Type B pancreatic cell (in vitro differentiated cells): ENCODE results near the gene ARHGEF10L. TPM values are rescaled to one million over a fixed set of nuclear protein-coding genes. Genes with fewer than 3 reads are reported as not detected.
A peak's percentile ranks its signal among the peaks of the same experiment; 100 is the strongest.

ENCODE experiments used
- DNase-seq: peaks from one replicate; pipeline ENCODE4 v3.0.0; 2021; ENCODE audit warnings: mixed read lengths; ENCODE audit not compliant: unreplicated experiment; ENCODE audit errors: extremely low spot score
- H3K27ac Mint-ChIP-seq: 2 replicates; pipeline ENCODE4 v1.8.0; 2021; ENCODE audit warnings: mild to moderate bottlenecking, mixed read lengths
- H3K27me3 Mint-ChIP-seq: 2 replicates; pipeline ENCODE4 v1.8.0; 2021; ENCODE audit warnings: mixed read lengths
- H3K36me3 Mint-ChIP-seq: 2 replicates; pipeline ENCODE4 v1.8.0; 2021; ENCODE audit warnings: mixed read lengths
- H3K4me1 Mint-ChIP-seq: one replicate; pipeline ENCODE4 v1.8.0; 2021; ENCODE audit warnings: mixed read lengths; ENCODE audit not compliant: unreplicated experiment
- H3K4me3 Mint-ChIP-seq: 2 replicates; pipeline ENCODE4 v1.8.0; 2021; ENCODE audit warnings: mild to moderate bottlenecking, mixed read lengths
- H3K9me3 Mint-ChIP-seq: 2 replicates; pipeline ENCODE4 v1.8.0; 2021; ENCODE audit warnings: mixed read lengths
- total RNA-seq: library from RNA; stranded (reverse); gene quantifications from 2 replicates; pipeline ENCODE4 v1.2.1, GENCODE V29; 2021; ENCODE audit warnings: low replicate concordance
- TF ChIP-seq, protein P1 (sequence below): fragments of 200-600 bp; sonication (generic); conservative IDR thresholded peaks from 2 replicates; pipeline ENCODE4 v1.5.0; 2021; ENCODE audit warnings: antibody characterized with exemption, mild to moderate bottlenecking

ARHGEF10L gene
- total RNA-seq, 1 donor from 2014 or later, result 36.0 TPM

DNA sequence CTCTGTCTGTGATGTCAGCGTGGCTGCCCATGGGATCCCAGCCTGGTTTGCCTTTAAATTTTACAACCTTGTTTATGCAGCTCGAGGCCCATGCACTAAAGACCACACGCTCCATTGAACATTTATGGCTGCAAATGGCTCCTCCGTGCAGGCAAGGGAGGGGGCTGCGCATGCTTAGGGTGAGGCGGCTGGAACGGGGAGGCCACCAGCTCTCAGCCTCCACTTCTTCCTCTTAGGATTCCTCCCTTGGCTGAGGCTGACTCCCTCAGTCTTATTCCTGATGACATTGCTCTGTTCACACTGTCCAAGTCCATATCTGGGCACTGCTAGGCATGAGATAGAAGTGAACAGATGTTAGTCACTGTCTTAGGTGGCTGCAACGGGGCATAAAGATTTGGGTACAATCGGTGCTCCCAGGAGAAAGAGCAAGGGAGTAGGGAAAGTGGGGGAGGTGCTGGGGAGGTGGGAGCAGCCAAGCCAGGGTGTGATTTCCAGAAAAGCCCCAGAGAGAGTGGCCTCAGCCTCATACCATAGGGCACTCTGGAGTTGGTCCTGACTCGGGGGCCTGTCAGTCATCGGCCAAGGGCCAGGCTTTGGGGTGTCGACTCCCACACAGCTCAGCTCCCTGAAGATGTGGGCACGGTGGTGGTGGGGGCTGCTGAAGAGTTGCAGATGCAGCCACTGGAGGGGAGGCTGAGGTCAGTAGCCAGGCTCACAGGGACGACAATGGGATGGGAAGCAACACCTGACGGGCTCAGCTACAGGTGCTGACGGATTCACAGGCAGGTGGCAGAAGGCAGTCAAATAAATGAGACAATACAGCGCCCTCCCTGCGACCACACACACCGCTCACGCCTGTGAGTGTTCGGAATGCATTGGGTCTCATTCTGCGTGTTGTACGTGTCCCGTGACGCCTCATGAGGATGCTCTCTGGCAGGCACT is 178.4 kb downstream of the ARHGEF10L start:
- Mint-ChIP-seq H3K27ac (no peak overlapping the region), H3K27me3 (peaks cover 16% of the 10 kb centered on the region)
- TF ChIP-seq, protein P1, sequence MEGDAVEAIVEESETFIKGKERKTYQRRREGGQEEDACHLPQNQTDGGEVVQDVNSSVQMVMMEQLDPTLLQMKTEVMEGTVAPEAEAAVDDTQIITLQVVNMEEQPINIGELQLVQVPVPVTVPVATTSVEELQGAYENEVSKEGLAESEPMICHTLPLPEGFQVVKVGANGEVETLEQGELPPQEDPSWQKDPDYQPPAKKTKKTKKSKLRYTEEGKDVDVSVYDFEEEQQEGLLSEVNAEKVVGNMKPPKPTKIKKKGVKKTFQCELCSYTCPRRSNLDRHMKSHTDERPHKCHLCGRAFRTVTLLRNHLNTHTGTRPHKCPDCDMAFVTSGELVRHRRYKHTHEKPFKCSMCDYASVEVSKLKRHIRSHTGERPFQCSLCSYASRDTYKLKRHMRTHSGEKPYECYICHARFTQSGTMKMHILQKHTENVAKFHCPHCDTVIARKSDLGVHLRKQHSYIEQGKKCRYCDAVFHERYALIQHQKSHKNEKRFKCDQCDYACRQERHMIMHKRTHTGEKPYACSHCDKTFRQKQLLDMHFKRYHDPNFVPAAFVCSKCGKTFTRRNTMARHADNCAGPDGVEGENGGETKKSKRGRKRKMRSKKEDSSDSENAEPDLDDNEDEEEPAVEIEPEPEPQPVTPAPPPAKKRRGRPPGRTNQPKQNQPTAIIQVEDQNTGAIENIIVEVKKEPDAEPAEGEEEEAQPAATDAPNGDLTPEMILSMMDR, result no peak

DNA sequence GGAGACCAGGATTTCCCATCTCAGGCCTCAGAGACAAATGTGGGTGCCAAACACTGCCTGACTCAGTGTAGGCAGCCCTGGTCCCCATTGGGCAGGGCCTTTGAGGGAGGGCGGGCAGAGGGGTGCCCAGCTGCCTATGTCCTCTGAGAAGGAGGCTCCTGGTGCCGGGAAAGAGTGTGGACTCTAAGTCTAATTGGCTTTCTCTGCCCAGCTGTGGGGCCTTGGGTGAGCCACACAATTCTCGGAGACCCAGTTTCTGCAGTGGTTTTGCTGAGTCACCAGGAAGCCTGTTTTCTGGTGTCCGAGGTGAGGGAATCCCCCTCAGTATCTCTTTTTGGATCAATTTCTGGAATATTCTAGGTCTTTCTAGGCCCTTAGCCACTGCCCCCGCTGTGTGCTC is 180.4 kb downstream of the ARHGEF10L start:
- DNase-seq, result no peak
- H3K27ac Mint-ChIP-seq, result no peak overlapping the region
- TF ChIP-seq, protein P1, result no peak
- H3K36me3 Mint-ChIP-seq, result no peaks in the 10 kb centered on the region
- H3K27me3 Mint-ChIP-seq, result peaks cover 19% of the 10 kb centered on the region
- no peaks in the 10 kb centered on the region for H3K4me1 Mint-ChIP-seq
- no peaks in the 10 kb centered on the region for H3K9me3 Mint-ChIP-seq
- H3K4me3 Mint-ChIP-seq, result no peak overlapping the region

More for the DNA sequence above, 178.4 kb downstream of the ARHGEF10L start:
- no peak for DNase-seq
- no peaks in the 10 kb centered on the region for H3K9me3 Mint-ChIP-seq
- no peaks in the 10 kb centered on the region for H3K36me3 Mint-ChIP-seq
- H3K4me3 Mint-ChIP-seq, result no peak overlapping the region
- peaks cover 5% of the 10 kb centered on the region for H3K4me1 Mint-ChIP-seq

DNA sequence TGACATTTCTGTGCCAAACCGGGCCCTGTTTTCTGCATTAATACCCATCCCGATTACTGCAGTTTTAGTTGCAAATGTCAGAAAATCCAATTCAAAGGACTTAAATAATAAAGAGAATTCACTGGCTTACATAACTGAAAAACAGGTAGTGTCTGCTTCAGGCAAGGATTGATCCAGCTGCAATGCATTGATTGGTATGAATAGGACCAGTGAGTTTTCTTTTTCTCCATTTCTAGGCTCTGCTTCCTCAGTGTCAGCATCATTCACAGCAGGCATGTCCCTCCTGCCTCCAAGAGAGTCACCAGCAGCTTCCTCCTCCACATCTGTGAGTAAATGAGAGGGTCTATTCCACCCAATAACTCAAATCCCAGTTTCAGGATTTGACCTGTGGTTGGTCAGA is 181.9 kb downstream of the ARHGEF10L start:
- TF ChIP-seq, protein P1, result no peak
- Mint-ChIP-seq H3K4me3 (no peak overlapping the region), H3K4me1 (no peaks in the 10 kb centered on the region), H3K36me3 (no peaks in the 10 kb centered on the region), H3K27me3 (peaks cover 16% of the 10 kb centered on the region), H3K9me3 (no peaks in the 10 kb centered on the region), H3K27ac (no peak overlapping the region)
- DNase-seq, result no peak

DNA sequence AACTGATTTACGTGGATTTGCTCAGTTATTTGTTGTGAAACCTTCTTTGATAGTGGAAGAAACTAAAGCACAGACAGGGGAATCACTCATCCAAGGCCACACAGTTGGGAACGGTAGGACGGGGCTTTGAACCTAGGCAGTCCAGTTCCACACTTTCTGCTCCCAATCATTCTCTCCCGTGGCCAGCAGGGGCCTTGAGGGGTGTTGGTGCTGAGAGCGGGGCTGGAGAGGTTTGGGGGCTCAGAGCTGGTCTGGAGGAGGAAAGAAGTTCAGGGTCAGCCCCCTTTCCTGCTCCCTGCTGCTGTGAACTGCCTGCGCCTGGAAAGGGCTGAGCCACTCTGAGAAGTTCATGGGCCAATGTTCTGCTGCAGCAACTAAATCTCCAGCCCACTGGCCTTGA is 184.2 kb downstream of the ARHGEF10L start:
- no peak overlapping the region for H3K27ac Mint-ChIP-seq
- no peaks in the 10 kb centered on the region for H3K4me1 Mint-ChIP-seq
- no peak overlapping the region for H3K4me3 Mint-ChIP-seq
- TF ChIP-seq, protein P1, result peak; percentile 36
- no peaks in the 10 kb centered on the region for H3K36me3 Mint-ChIP-seq
- H3K27me3 Mint-ChIP-seq, result peaks cover 13% of the 10 kb centered on the region
- no peaks in the 10 kb centered on the region for H3K9me3 Mint-ChIP-seq
- DNase-seq, result no peak

DNA sequence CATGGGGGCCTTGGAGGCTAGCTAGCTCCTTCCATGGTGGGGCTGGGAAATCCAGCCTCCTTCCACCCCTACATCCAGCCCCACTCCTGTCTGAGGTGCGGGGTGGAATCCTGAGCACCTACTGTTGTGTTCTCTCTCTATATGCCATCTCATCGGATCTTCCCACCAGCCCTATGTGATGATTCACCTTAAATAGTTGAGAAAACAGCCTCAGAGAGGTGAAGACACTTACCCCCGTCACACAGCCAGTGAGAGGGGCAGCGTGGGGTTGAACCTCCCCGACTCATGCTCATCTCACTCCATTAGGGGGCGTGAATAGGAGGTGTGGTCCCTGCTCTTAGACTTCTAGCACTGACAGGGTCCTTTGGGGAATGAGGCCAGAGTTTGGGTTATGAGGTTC is 184.7 kb downstream of the ARHGEF10L start:
- Mint-ChIP-seq H3K9me3 (no peaks in the 10 kb centered on the region), H3K27me3 (peaks cover 13% of the 10 kb centered on the region), H3K27ac (no peak overlapping the region), H3K4me3 (no peak overlapping the region), H3K4me1 (no peaks in the 10 kb centered on the region), H3K36me3 (no peaks in the 10 kb centered on the region)
- TF ChIP-seq, protein P1, result no peak
- no peak for DNase-seq
